Middle frontal gyrus (tissue), 1 donor: ENCODE data around the gene FAM174C.
"Not testable (repeated sequence)": the region's sequence is repeated elsewhere in the genome, so short reads cannot be mapped to it uniquely, and the experiment has no call there.

Experiments
- DNase-seq: peaks from one replicate; pipeline ENCODE4 v3.0.0-alpha.2; 2015; ENCODE audit warnings: low spot score; ENCODE audit errors: extremely low spot score

FAM174C gene

DNA sequence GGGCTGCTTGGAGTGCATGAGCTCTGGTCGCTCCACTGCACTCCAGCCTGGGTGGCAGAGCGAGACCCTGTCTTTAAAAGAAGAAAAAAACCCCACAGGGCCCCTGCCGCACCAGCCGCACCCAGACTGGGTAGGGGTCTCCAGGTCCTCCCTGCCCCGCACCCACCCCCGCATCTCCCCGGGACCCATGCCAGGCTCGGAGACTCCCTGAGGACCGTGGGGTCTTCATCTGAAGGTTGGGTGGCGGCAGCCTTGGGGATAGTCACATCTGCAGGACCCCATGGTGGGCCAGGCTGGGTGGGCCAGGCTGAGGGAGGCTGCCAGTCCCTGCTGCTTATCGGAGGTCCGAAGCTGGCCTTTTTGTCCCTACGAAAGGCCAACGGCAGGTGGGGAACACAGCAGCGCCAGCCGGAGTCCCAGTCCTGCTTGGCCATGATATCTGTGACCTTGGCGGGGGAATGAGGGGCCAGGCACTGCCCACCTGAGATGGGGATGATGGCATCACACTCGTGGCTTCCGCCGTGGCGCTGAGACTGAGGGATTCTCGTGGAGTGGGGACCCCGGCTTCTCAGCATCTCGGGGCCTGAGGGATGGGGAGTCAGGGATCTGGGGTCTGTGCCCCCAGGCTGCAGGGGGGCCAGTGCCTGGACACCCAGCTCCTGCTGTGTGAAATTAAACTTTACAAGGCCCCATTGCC is 21.4 kb downstream of the FAM174C start:
- DNase-seq, result no peak

DNA sequence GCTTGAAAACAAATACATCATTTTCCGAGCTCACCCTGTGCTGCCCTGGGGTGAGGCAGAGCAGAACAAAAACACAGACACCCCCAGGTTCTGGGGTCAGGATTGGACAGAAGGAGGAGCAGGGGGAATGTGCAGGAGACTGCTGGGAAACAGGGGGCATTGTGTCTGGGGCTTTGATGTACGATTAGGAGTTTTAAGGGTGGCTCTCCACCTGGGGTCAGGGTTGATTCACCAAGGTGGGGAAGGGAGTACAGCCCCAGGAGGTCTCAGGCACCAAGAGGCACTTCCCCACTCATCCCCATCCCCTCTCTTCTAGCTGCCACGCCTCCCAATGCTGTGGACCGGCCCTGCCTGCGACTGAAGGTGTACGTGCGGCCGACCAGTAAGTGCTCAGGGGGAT is 22.9 kb downstream of the FAM174C start:
- no peak for DNase-seq

DNA sequence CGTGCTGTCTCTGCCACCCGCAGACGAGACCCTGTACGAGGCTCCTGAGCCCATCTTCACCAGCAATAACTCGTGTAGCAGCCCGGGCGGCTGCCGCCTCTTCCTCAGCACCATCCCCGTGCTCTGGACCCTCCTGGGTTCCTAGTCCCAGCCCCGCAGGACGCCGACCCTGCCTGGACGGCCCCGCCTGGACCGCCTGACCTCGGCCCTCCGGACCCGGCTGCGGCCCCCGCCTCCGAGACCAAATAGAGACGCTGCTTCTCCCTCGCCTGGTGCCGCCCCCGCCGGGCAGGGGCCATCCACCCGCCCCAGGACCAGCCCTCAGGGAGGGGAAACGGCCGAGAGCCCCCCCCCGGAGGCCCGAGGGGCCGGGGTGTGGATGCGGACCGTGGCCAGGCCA is 24.5 kb downstream of the FAM174C start:
- DNase-seq, result no peak

DNA sequence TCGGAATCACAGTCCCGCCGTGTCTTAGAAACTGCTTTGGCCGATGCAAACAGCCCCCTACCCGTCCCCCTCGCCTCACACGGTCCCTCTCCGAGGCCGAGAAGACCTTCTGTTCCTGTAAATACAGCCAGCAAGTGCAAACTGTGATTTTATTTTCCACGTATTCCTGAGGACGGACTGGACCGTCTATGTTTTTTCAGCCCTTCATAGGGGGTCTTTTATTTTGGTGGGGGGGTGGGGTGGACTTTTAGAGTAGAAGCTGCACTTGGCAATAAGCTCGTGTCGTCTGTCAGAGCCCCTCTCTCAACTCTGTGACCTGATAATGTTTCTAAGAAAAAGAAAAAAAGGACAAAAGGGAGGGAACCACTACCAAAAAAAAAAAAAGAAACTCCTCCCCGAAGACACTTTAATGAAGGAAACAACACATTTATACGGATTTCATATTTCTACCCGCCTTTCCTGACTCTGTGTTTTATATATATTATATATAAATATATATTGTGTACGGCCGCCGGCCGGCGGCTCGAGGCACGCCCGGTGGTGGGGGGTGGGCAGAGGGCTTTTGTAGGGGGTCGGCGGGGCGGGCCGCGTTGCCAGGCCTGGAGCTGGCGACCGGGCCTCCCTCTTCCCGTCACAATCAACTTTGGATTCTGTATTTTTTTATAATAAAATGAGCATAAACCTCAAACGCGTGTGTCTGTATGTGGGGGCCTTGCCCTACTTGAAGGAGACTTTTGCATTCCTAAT is 25.6 kb downstream of the FAM174C start:
- DNase-seq, result no peak

DNA sequence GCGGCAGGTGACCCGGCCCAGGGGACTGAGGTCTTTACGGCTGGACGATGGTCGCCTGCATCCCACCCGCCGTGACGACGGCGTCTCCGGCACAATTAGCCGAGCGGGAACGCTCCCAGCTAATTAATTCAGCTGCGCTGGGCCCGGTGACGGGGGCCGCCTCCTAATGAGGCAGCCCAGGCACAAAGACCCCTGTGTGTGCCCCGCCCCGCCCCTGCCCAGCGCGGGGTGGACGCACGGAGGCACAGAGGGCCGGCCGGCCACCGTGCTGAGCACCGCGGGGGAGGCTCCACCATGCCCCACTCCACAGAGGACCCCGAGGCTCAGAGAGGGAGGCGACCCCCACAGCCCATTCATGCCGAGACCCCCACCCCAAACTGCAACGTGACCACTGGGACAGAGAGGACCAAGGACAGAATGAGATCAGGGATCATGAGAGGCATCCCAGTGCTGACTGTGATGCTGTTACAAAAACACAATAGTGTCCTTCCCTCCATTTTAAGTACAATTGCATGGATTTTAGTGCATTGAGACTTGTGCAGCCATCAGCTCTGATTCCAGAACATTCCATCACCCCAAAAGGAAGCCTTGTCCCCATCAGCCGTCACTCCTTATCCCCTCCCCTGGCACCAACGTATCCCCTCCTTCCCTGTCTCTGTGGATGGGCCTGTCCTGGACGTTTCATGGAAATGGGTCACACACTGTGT is 27.4 kb downstream of the FAM174C start:
- peak; percentile 25 for DNase-seq

DNA sequence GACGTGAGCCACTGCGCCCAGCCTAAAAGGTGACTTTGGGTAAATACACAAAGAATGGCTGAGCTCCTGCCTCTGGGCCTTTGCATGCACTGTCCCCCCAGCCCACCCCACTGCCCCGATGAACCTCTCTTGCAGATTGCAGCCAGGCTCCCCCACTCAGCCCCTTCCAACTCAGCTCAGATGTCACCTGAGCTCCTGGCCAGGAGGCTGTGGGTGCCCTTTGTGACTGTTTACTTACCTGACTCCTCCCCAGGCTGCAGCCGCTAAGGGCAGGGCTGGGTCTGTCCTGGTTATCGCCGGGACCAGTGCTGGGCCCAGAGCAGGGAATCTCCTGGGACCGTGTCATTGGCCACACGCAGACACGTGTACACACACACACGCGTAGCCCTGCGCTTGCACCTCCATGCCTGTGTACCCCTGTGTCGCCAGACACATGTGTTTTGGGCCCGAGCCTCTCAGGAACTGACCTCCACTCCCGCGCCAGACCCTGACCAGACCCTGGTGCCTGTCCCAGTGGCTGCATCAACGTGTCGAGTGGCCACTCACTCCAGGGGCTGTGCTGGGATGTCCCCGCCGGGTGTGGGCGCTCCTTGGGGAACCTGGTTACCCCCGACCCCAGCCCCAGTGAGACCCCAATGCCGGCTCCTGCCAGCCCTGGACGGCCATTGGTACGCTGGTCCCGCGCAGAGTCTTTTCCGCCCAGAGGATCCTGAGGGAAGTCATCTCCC is 29.0 kb downstream of the FAM174C start:
- no peak for DNase-seq

DNA sequence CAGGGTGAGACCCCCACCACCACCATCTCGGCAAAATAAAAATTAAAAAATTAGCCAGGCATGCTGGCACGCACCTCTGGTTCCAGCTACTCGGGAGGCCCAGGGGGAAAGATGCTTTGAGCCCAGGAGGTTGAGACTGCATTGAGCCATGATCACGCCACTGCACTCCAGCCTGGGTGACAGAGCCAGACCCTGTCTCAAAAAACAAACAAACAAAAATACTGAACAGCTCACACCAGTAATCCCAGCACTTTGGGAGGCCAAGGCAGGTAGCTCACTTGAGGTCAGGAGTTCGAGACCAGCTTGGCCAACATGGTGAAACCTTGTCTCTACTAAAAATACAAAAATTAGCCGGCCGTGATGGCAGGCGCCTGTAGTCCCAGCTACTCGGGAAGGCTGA is 30.0 kb downstream of the FAM174C start:
- not testable (repeated sequence) for DNase-seq

DNA sequence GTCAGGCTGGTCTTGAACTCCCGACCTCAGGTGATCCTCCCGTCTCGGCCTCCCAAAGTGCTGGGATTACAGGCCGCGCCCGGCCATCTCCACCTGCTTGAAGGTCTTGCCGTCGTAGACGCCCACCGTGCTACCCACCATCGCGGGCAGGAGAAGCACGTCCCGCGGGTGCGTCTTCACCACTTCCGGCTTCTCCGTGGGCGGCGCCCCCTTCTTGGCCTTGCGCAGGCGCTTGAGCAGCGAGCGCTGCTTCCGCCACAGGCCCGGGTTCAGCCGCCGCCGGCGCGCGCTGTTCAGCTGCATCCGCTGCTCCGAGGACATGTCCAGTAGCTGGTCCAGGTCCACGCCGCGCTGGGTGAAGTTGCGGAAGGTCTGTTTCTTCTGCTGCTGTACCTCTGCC is 32.0 kb downstream of the FAM174C start:
- DNase-seq, result no peak

DNA sequence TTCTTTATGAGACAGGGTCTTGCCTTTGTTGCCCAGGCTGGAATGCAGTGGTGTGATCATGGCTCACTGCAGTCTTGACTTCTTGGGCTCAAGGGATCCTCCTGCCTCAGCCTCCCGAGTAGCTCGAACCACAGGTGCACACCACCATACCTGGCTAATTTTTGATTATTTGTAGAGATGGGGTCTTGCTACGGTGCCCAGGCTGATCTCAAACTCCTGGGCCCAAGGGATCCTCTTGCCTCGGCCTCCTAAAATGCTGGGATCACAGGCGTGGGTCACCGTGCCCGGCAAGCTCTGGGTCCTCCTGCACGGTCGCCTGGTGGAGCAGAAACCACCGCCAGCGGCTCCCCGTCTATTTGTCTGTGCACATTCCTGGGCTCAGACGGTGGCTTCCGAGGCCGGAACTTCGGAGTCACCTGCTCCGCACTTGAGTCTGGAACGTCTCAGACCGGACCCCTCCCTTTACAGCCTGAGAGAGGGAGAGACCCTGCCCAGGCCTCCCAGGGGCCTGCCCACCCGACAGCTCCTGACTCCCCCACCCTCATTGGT is 32.5 kb downstream of the FAM174C start:
- DNase-seq, result no peak

DNA sequence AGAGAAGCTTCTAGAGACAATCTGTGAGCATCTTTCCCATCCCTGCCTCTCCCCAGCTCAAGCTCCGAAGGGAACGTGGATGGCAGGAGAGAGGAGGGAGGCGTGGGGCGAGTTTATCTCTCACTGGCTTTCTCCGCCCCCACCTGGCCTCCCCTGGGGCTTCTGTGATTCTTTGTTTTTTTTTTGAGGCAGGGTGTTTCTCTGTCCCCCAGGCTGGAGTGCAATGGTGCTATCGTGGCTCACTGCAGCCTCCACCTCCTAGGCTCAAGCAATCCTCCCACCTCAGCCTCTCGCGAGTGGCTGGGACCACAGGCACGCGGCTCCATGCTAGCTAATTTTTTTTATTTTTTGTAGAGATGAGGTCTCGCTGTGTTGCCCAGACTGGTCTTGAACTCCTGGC is 33.4 kb downstream of the FAM174C start:
- no peak for DNase-seq

DNA sequence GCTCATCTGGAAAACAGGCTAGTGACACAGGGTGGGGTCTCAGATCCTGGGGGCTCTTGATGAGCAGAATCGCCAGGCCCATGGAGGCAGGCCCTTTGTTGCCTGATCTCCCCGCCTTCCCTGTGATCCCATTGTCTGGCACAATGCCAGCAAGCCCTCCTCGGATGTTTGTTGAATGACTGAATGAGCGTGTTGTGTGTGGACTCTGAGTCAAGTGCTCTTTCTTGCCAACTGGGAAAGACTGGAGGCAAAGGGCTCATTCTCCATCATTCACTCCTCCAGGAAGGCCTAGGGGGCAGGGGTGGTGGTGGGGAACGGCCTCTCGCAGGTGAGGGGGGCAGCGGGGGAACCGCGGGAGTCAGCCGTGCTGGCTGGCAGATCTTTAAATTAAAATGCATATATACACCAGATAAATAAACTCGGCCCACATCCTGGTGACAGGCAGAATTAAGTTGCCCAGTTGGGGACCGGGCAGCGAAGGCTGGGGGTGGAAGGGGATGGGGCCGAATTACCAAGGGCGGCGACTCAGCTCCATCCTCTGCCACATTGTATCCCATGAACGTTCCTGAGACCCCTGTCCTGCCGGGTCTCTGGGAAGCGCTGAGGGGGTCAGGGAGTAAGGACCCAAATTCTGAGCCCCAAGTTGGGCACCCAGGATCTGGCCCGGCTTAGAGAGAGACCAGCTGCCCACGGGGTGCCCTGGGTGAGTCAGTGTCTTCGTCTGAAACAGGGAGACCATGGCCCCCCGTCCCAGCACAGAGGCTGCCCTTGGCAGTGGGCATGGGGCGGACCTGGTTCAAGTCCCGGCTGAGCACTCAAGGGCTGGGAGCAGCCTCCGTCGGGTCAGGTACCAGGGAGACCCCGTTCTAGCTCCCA is 34.9 kb downstream of the FAM174C start:
- no peak for DNase-seq

DNA sequence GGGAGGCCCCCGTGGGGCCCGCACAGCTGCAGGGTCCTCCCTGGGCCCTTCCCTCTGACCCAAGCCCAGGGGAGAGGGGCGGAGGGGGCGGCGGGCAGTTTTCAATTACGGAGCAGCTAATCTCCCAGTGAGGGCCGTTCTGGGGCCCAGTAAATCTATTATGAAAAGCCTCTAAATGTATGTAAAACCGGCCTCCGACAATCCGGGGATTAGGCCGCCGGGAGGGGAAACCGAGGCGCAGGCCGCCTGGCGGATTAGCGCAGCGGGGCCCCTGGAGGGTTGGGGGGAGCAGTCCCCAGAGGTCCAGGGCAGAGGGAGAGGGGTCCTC is 35.5 kb downstream of the FAM174C start:
- DNase-seq, result no peak

DNA sequence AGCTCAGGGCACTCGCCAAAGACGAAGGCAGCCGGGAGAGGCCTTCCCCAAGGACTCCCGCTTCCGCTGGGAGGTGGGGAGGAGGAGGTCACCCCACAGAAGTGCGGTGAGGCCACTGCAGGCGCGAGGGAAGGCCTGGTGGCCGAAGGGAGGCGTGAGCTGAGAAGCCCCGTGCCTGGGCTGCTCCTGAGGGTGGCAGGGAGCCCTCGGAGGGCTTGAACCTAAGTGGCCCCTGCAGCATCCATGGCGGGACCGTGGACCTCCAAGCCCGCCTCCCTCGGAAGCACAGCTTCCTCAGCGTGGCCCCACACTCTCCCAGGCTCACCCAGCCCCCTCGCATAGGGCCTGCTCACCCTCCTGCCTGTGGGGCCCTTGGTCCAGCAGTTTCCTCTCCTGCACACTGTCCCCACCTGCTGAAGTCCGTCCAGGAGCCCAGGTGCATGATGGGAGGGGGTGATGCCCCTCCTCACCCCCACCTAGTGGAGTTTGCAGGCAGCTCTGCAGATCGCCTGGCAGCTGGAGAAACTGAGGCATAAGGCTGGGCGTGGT is 36.3 kb downstream of the FAM174C start:
- DNase-seq, result no peak

DNA sequence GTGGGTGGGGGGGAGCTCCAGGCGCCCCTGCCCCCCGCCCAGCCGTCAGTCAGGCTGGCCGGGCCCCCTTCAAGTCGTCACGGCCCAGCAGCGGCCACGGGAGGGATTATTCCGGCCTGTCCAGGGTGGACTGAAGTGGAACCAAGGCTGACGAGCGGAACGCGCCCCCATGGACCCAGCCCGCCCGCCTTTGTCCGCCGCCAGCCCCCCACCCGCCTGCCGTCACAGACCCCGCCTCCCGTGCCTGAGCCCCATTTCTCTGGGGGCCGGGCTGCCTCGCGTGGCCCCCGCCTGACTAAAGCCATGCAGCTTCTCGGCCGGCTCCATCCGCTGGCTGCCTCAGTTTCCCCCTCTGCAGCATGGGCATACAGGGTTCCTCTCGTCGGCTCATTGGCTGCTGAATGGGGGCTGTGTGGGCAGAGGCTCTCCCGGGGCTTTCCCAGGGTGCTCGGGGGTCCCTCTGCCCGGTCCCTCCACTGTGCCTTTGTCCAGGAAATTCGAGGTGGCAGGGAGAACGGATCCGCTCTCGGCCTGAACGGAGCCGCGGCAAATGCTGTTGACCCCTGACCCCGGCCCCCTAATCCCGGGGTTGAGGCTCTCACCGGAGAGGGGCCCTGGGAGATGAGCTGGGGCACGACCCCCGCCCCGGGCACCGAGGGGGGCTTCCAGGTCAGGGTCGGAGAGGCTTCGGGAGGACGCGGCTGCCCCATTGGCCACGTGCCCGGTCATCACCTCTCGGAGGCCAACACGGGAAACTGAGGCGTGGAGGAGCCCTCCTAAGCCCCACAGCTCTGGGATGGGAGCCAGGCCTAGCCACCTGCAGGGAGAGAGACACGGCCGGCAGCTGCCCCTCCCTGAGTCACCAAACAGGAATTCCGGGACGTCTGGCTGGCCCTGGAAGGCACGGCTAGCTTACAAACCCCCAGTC is 37.7 kb downstream of the FAM174C start:
- DNase-seq, result no peak

DNA sequence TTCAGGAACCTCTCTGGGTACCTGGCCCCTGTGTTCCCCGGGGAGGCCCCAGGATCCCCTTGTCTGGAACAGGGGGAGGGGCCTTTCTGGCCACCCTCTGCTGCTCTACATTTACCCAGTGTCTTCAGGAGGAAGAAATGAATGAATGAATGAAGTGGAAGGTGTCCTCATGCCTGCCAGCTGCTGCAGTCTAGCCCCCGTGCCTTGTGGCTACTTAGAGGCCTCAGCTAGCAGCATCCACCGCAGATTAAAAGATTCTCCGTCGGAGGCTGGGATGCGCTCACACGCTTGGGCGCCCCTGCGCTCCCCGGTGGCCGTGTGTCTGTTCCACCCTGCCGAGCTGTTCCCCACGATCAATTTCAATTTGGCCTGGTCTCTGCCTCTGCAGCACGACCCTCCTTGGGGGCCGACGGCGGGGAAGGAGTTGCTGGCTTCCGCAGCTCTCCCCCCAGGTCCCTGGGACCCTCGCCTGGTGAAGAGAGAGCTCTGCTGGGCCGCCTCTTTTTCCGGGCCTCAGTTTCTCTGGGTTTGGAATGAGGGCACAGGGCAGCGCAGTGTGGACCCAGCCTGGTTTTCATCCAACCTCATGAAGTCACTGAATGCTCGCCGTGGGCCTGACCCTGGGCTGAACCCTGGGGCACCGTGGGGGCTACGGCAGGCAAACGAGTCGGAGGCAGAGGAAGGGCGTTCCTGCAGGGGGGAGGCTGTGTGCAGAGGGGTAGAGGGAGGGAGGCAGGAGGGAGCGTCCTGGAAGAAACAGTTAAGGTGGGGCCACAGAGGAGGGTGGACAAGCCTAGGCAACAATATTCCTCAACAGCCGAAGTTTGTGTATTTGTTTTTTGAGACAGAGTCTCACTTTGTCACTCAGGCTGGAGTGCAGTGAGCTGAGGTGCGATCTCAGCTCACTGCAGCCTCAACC is 38.6 kb downstream of the FAM174C start:
- no peak for DNase-seq

DNA sequence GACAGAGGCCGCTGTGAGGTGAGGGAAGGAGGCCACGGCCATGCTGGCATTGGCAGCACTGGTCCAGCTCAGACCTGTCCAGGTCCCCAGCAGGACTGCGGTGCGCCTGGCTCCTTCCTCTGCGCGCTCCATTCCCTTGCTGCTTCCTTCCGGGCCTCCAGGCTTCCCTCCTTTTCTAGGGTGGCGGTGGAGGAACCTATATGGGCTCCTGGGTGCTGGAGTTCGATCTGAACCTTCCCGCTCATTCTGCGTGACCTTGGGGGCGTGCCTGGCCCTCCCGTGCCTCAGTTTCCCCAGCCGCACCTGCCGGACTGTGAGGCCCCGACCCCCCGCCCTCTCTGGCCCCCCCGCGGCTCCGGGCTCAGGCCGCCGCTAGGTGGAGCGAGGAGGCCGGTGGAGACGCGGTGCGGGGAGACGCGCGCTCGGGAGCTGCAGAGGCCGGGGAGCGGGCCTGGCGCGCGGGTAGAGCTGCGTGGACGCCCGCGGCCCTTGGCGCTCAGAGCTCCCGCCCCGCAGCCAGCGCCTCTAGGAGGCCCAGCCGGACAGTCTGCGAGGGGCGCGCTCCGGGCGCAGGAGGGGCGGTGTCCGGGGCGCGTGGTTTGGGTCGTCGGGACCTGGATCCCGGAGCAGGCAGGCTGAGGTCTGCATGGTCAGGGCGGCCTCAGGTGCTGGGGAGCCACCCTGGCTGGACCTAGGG is 40.3 kb downstream of the FAM174C start:
- peak; percentile 27 for DNase-seq

DNA sequence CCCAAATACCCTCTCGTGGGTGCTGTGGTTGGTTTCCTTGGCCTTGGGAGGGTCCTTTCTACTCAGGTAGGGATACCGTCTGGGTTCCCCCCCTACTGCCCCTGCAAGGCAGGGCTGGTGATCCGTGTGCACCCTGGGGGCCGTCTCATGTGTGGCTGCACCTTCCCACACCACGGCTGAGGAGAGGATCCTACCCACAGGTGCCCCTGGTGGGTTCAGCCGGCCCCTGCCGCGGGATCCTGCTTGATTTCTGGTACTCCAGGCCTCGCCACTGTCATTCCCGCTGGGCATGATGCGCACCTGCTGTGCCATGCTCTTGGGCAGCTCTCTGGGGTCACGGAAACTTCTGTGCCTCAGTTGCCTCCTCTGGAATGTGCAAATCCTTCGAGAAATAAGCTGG is 41.1 kb downstream of the FAM174C start:
- DNase-seq, result no peak
